Measurements from ENCODE around the gene SLC33A1.

The SLC33A1 gene

GRCh38 chr3:155785662-155786295 is 68.4 kb downstream of the SLC33A1 start:
- no peak for DNase-seq

- DNase-seq: no peak
These were observed 71.8 kb downstream of the SLC33A1 start for GRCh38 chr3:155782390-155782953.

GRCh38 chr3:155780291-155780690 is 73.9 kb downstream of the SLC33A1 start:
- no peak for DNase-seq

GRCh38 chr3:155778462-155778861 is 75.8 kb downstream of the SLC33A1 start:
- DNase-seq: no peak

- no peak for DNase-seq
These were observed 81.4 kb downstream of the SLC33A1 start for GRCh38 chr3:155772801-155773200.

GRCh38 chr3:155771126-155771525 is 83.1 kb downstream of the SLC33A1 start:
- DNase-seq: no peak
